Caco-2 (cell line): ENCODE data around the gene ZBTB43. TPM values are rescaled to one million over a fixed set of nuclear protein-coding genes. Genes with fewer than 3 reads are reported as not detected.

Experiments used
- BruUV-seq: library from RNA; stranded (reverse); fragments of 400-500 nt; replicated peaks from 2 replicates; lab custom pipeline; 2021; lab: Mats Ljungman, UMichigan
- CTCF ChIA-PET: fragments of 300-600 bp; sonication (Branson Sonifier 250); formaldehyde crosslinking; loops from one replicate; lab custom pipeline; 2022; ENCODE audit warnings: antibody characterized with exemption; lab: Charles Lee
- POLR2A ChIA-PET: fragments of 300-600 bp; sonication (Branson Sonifier 250); formaldehyde crosslinking; loops from one replicate; lab custom pipeline; 2022; ENCODE audit warnings: antibody characterized with exemption; lab: Charles Lee
- DNase-seq, 2 experiments: peaks; one replicate each; pipeline versions ENCODE4 v3.0.0 to v3.0.0-alpha.2; 2020 to 2022
- H3K27me3 ChIP-seq: replicated peaks from 2 replicates; pipeline ENCODE4 v1.6.0; 2011; ENCODE audit warnings: low read length; ENCODE audit not compliant: control insufficient read depth, insufficient read depth
- H3K36me3 ChIP-seq: 2 replicates; pipeline ENCODE4 v1.5.1; 2011; ENCODE audit warnings: low read length; ENCODE audit not compliant: control insufficient read depth, insufficient read depth
- H3K4me1 ChIP-seq: fragments of 250-450 bp; sonication (Bioruptor Pico); 2 replicates; pipeline ENCODE4 v1.5.1; 2020; ENCODE audit warnings: mild to moderate bottlenecking
- H3K4me3 ChIP-seq: 2 replicates; pipeline ENCODE4 v1.5.1; 2011; ENCODE audit warnings: low read depth, mild to moderate bottlenecking, control low read depth, low read length
- H3K9me3 ChIP-seq: fragments of 250-450 bp; sonication (Bioruptor Pico); 2 replicates; pipeline ENCODE4 v1.5.1; 2020; ENCODE audit warnings: mild to moderate bottlenecking, moderate library complexity
- H3K27ac Mint-ChIP-seq: one replicate; pipeline ENCODE4 v1.8.0; 2022; ENCODE audit warnings: mixed read lengths; ENCODE audit not compliant: unreplicated experiment
- H3K27me3 Mint-ChIP-seq: one replicate; pipeline ENCODE4 v1.8.0; 2022; ENCODE audit warnings: mixed read lengths; ENCODE audit not compliant: insufficient read depth, unreplicated experiment
- H3K36me3 Mint-ChIP-seq: one replicate; pipeline ENCODE4 v1.8.0; 2022; ENCODE audit warnings: mild to moderate bottlenecking, mixed read lengths; ENCODE audit not compliant: insufficient read depth, unreplicated experiment
- H3K4me1 Mint-ChIP-seq: one replicate; pipeline ENCODE4 v1.8.0; 2022; ENCODE audit warnings: low read depth, mixed read lengths; ENCODE audit not compliant: unreplicated experiment
- H3K4me3 Mint-ChIP-seq: one replicate; pipeline ENCODE4 v1.8.0; 2022; ENCODE audit warnings: mild to moderate bottlenecking, moderate library complexity, mixed read lengths; ENCODE audit not compliant: unreplicated experiment
- H3K9me3 Mint-ChIP-seq: one replicate; pipeline ENCODE4 v1.8.0; 2022; ENCODE audit warnings: mixed read lengths; ENCODE audit not compliant: unreplicated experiment
- intact Hi-C: fragments of 100-400 bp; cut with micrococcal nuclease; formaldehyde crosslinking; loops from one replicate; pipeline ENCODE4 v1.10.0; 2022; ENCODE audit not compliant: unreplicated experiment
- total RNA-seq: library from RNA; stranded (reverse); gene quantifications from 2 replicates; pipeline ENCODE4 v1.2.3, GENCODE V29; 2022
- TF ChIP-seq, protein P1 (sequence below), 2 experiments: fragments of 200-600 bp in 1 of 2; IDR thresholded peaks; 1 replicate in 1 of 2; 2 replicates in 1 of 2; pipeline versions ENCODE4 v1.5.1 to v1.8.0; 2011 to 2022; ENCODE audit warnings: antibody characterized with exemption in 1 of 2, control low read depth in 1 of 2, inconsistent platforms in 1 of 2, low read depth in 1 of 2, low read length in 1 of 2, mild to moderate bottlenecking in 1 of 2, moderate library complexity in 1 of 2; ENCODE audit not compliant: insufficient read depth in 1 of 2, severe bottlenecking in 1 of 2, unreplicated experiment in 1 of 2

The ZBTB43 gene
- total RNA-seq, 1 experiment from 2014 or later: 18.5 TPM

GRCh38 chr9:126832440-126832839 lies 27.6 kb downstream of the ZBTB43 start:
- no peaks in the 10 kb centered on the region for H3K9me3 Mint-ChIP-seq
- intact Hi-C loops: no loop called here
- no TSS peak for BruUV-seq
- CTCF ChIA-PET: no interaction called here
- no peak for DNase-seq
- H3K9me3 ChIP-seq: no peaks in the 10 kb centered on the region
- H3K27ac Mint-ChIP-seq: no peak overlapping the region
- POLR2A ChIA-PET: no interaction called here
- no peak overlapping the region for H3K4me3 Mint-ChIP-seq
- H3K36me3 ChIP-seq: peaks cover 4% of the 10 kb centered on the region; the same call in 1 of the 2 replicates
- no peaks in the 10 kb centered on the region for H3K4me1 Mint-ChIP-seq
- TF ChIP-seq, protein P1, sequence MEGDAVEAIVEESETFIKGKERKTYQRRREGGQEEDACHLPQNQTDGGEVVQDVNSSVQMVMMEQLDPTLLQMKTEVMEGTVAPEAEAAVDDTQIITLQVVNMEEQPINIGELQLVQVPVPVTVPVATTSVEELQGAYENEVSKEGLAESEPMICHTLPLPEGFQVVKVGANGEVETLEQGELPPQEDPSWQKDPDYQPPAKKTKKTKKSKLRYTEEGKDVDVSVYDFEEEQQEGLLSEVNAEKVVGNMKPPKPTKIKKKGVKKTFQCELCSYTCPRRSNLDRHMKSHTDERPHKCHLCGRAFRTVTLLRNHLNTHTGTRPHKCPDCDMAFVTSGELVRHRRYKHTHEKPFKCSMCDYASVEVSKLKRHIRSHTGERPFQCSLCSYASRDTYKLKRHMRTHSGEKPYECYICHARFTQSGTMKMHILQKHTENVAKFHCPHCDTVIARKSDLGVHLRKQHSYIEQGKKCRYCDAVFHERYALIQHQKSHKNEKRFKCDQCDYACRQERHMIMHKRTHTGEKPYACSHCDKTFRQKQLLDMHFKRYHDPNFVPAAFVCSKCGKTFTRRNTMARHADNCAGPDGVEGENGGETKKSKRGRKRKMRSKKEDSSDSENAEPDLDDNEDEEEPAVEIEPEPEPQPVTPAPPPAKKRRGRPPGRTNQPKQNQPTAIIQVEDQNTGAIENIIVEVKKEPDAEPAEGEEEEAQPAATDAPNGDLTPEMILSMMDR (IDR thresholded peaks at IDR 0.05; ENCODE audit: insufficient read depth in 1 of 2, low read depth in 1 of 2, low read length in 1 of 2, severe bottlenecking in 1 of 2, unreplicated experiment in 1 of 2): no peak
- H3K36me3 Mint-ChIP-seq: peaks cover 43% of the 10 kb centered on the region
- H3K27me3 Mint-ChIP-seq: no peaks in the 10 kb centered on the region
- H3K27me3 ChIP-seq: no peaks in the 10 kb centered on the region
- H3K4me3 ChIP-seq: no peak overlapping the region
- no peaks in the 10 kb centered on the region for H3K4me1 ChIP-seq

- H3K36me3 Mint-ChIP-seq: peaks cover 43% of the 10 kb centered on the region
- POLR2A ChIA-PET: no interaction called here
- H3K4me1 Mint-ChIP-seq: no peaks in the 10 kb centered on the region
- BruUV-seq: no TSS peak
- Histone ChIP-seq H3K36me3 (peaks cover 4% of the 10 kb centered on the region; the same call in 1 of the 2 replicates), H3K27me3 (no peaks in the 10 kb centered on the region), H3K9me3 (no peaks in the 10 kb centered on the region), H3K4me3 (no peak overlapping the region), H3K4me1 (no peaks in the 10 kb centered on the region)
- intact Hi-C loops: no loop called here
- H3K9me3 Mint-ChIP-seq: no peaks in the 10 kb centered on the region
- TF ChIP-seq, protein P1 (IDR thresholded peaks at IDR 0.05; ENCODE audit: insufficient read depth in 1 of 2, low read depth in 1 of 2, low read length in 1 of 2, severe bottlenecking in 1 of 2, unreplicated experiment in 1 of 2): no peak
- no peak overlapping the region for H3K4me3 Mint-ChIP-seq
- H3K27ac Mint-ChIP-seq: no peak overlapping the region
- CTCF ChIA-PET: no interaction called here
- H3K27me3 Mint-ChIP-seq: no peaks in the 10 kb centered on the region
- DNase-seq: no peak
Observed at GRCh38 chr9:126833020-126833419, 28.2 kb downstream of the ZBTB43 start.

DNA sequence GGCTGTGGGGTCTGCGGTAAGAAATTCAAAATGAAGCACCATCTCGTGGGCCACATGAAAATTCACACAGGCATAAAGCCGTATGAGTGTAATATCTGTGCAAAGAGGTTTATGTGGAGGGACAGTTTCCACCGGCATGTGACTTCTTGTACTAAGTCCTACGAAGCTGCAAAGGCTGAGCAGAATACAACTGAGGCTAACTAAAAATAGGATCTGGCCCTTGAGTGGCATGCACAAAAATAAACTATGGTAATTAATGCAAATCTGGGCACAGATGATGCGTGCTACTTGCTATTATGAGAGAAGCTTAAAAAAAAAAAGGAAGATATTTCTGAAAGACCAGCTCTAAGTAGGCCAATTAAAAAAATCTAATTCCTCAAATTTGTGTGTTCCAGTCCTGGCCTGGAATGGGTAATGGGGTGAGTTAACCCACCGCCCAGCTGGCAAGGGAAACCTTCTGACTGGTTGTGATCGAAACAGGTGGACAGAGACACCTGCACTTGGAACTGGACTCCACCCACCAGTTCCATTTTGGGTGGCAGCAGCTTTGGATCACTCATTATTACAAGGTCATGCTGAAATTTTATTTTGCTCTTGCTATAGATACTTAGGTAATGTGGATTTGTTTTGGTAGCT lies 29.0 kb downstream of the ZBTB43 start:
- H3K27me3 ChIP-seq: no peaks in the 10 kb centered on the region
- ChIA-PET POLR2A (interaction anchor here (0.6 kb wide), 1 partner anchor 81 kb away, joined by 8 read pairs; the partner anchor contains the start of gene RALGPS1), CTCF (no interaction called here)
- no TSS peak for BruUV-seq
- Mint-ChIP-seq H3K27me3 (no peaks in the 10 kb centered on the region), H3K36me3 (peaks cover 50% of the 10 kb centered on the region), H3K4me1 (peaks cover 2% of the 10 kb centered on the region), H3K27ac (no peak overlapping the region), H3K4me3 (no peak overlapping the region), H3K9me3 (no peaks in the 10 kb centered on the region)
- no peak overlapping the region for H3K4me3 ChIP-seq
- TF ChIP-seq, protein P1 (IDR thresholded peaks at IDR 0.05; ENCODE audit: insufficient read depth in 1 of 2, low read depth in 1 of 2, low read length in 1 of 2, severe bottlenecking in 1 of 2, unreplicated experiment in 1 of 2): no peak
- intact Hi-C loops: no loop called here
- peaks cover 4% of the 10 kb centered on the region; the same call in 1 of the 2 replicates for H3K36me3 ChIP-seq
- H3K4me1 ChIP-seq: no peaks in the 10 kb centered on the region
- DNase-seq: no peak
- no peaks in the 10 kb centered on the region for H3K9me3 ChIP-seq
